Measurements from ENCODE around the gene DNLZ. TPM values are rescaled to one million over a fixed set of nuclear protein-coding genes. Genes with fewer than 3 reads are reported as not detected.

Gene DNLZ
- total RNA-seq, 1 experiment from 2014 or later: 22.5 TPM

DNA sequence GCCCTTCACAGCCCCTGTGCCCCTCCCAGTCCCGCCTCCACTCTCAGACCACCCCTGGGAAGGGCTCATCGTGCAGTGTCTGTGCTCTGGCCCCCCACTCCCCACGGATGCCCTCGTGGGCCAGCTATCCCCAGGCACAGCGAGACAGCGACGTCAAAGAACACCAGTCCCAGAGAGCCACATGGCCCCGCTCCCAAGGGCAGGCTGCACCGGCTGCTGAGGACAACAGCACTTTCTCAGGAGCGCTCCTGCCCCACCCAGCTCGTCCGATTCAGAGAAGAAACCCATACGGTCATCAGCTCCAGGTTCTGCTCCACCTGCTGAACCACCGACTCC is 41.2 kb upstream of the DNLZ start:
- H3K4me3 Mint-ChIP-seq (ENCODE audit: low read depth, unreplicated experiment): no peak overlapping the region
- no TSS peak for BruUV-seq (replicated peaks)
- H3K4me1 Mint-ChIP-seq (ENCODE audit: low read depth, unreplicated experiment): peaks cover 11% of the 10 kb centered on the region
- intact Hi-C loops (cut with micrococcal nuclease; ENCODE audit: unreplicated experiment): no loop called here
- H3K9me3 Mint-ChIP-seq (ENCODE audit: low read depth, unreplicated experiment): no peaks in the 10 kb centered on the region
- peaks cover 50% of the 10 kb centered on the region for H3K36me3 Mint-ChIP-seq (ENCODE audit: insufficient read depth, unreplicated experiment)
- TF ChIP-seq CTCF (IDR thresholded peaks at IDR 0.05; ENCODE audit: unreplicated experiment): no peak
- DNase-seq: no peak
- CTCF ChIA-PET: no interaction called here
- no peaks in the 10 kb centered on the region for H3K27me3 Mint-ChIP-seq (ENCODE audit: unreplicated experiment)
- H3K27ac Mint-ChIP-seq (ENCODE audit: unreplicated experiment): no peak overlapping the region

DNA sequence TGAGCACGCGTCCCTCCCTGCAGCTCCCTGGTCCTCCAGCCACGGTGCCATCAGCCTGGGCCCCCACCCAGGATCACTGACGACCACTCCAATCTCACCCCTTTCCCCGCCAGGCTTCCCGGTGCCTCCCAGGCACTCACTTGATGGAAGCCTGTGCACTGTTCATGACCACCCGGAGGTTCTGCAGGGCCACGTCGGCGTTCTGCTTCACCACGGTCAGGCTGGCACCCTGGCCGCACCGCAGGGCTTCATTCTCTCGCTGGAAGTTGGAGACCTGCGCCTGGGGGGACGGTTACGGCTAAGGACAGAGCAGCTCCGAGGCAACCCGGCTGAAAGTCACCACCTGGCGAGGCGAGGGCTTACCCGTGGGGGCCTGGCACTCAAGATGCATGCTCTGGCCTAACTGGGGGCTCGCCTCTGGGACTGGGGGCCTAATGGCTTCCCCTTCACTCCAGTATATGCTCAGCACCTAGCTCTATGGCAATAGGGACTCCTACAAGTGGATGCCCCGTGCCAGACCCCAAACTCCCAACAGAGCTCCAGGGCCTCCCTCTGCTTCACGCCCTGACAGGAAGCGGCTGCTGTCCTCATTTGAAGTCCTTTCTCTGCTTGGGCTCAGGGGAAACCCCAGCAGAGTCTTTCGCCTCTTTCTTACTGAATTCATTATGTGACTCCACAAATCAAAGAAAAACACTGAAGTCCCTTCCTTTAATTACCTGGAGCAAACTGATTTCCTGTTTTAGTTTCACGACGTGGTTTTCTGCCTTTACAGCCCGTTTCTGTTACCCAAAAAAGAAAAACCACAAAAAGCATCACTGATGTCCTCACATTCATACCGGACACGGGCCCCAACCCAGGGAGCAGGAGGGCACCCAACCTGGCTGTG is 40.6 kb upstream of the DNLZ start:
- intact Hi-C loops (cut with micrococcal nuclease; ENCODE audit: unreplicated experiment): no loop called here
- DNase-seq: no peak
- Mint-ChIP-seq H3K4me1 (ENCODE audit: low read depth, unreplicated experiment) (peaks cover 7% of the 10 kb centered on the region), H3K4me3 (ENCODE audit: low read depth, unreplicated experiment) (no peak overlapping the region), H3K27me3 (ENCODE audit: unreplicated experiment) (no peaks in the 10 kb centered on the region), H3K36me3 (ENCODE audit: insufficient read depth, unreplicated experiment) (peaks cover 51% of the 10 kb centered on the region), H3K27ac (ENCODE audit: unreplicated experiment) (no peak overlapping the region), H3K9me3 (ENCODE audit: low read depth, unreplicated experiment) (no peaks in the 10 kb centered on the region)
- CTCF ChIA-PET: no interaction called here
- BruUV-seq (replicated peaks): no TSS peak
- no peak for TF ChIP-seq CTCF (IDR thresholded peaks at IDR 0.05; ENCODE audit: unreplicated experiment)

DNA sequence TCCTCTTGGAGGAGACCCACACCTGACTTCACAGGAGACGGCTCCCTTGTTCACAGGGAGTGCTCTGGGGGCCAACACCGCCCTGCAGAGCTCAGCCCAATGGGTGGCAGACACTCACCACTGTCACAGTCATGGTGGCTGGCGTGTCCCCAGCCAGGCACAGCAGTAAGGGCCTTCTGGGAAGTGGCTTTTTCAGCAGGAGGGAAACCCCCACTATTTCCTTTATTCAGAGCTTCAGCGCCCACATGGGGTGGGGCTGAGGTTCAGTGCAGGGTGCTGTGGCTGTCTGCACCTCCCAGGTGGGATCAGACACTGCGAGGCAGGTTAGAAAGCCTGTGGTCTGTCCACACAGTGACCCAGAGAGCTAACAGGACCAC is 40.0 kb upstream of the DNLZ start:
- intact Hi-C loops (cut with micrococcal nuclease; ENCODE audit: unreplicated experiment): no loop called here
- H3K36me3 Mint-ChIP-seq (ENCODE audit: insufficient read depth, unreplicated experiment): peaks cover 53% of the 10 kb centered on the region
- peaks cover under 1% of the 10 kb centered on the region for H3K4me1 Mint-ChIP-seq (ENCODE audit: low read depth, unreplicated experiment)
- no peak for DNase-seq
- no peaks in the 10 kb centered on the region for H3K27me3 Mint-ChIP-seq (ENCODE audit: unreplicated experiment)
- H3K9me3 Mint-ChIP-seq (ENCODE audit: low read depth, unreplicated experiment): no peaks in the 10 kb centered on the region
- no TSS peak for BruUV-seq (replicated peaks)
- H3K27ac Mint-ChIP-seq (ENCODE audit: unreplicated experiment): no peak overlapping the region
- no peak for TF ChIP-seq CTCF (IDR thresholded peaks at IDR 0.05; ENCODE audit: unreplicated experiment)
- CTCF ChIA-PET: no interaction called here
- no peak overlapping the region for H3K4me3 Mint-ChIP-seq (ENCODE audit: low read depth, unreplicated experiment)

DNA sequence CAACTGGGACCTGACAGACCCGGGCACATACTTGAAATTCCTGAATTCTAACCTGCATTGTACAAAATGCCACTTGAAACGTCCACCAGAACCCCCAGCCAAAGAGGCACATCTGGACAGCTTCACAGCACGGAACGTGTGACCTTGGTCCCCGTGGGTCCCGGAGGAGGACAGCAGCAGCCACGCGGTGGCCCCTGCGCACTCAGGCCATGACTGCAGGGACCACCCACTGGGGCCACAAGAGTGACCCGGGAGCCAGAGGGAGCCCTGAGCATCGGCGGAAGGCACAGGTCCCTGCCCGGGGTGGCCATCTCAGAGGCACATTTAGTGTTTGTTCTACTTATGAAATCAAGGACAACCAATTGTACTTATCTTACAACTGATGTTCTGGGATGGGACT is 38.5 kb upstream of the DNLZ start:
- Mint-ChIP-seq H3K36me3 (ENCODE audit: insufficient read depth, unreplicated experiment) (peaks cover 41% of the 10 kb centered on the region), H3K4me1 (ENCODE audit: low read depth, unreplicated experiment) (no peaks in the 10 kb centered on the region), H3K9me3 (ENCODE audit: low read depth, unreplicated experiment) (no peaks in the 10 kb centered on the region), H3K4me3 (ENCODE audit: low read depth, unreplicated experiment) (no peak overlapping the region), H3K27me3 (ENCODE audit: unreplicated experiment) (no peaks in the 10 kb centered on the region), H3K27ac (ENCODE audit: unreplicated experiment) (no peak overlapping the region)
- CTCF ChIA-PET: interaction anchor here (0.6 kb wide), 1 partner anchor 70 kb away, joined by 4 read pairs; no protein-coding TSS in a partner anchor
- intact Hi-C loops (cut with micrococcal nuclease; ENCODE audit: unreplicated experiment): no loop called here
- DNase-seq: no peak
- TF ChIP-seq CTCF (IDR thresholded peaks at IDR 0.05; ENCODE audit: unreplicated experiment): no peak
- BruUV-seq (replicated peaks): no TSS peak
